Lower lobe of right lung (tissue), 2 donors: ENCODE measurements around the gene MAFG. TPM values are rescaled to one million over a fixed set of nuclear protein-coding genes. Genes with fewer than 3 reads are reported as not detected.

ENCODE experiments used
- ATAC-seq, 2 donors: fragments of 200-7000 bp; cut with Tn5 transposase; one replicate each; pipeline ENCODE4 v1.9.1; 2020 to 2022; ENCODE audit warnings: mild to moderate bottlenecking in 2 of 2, moderate library complexity in 2 of 2
- DNase-seq: peaks from one replicate; pipeline ENCODE4 v3.0.0-alpha.2; 2020
- H3K27ac ChIP-seq: fragments of 200-600 bp; one replicate; pipeline ENCODE4 v1.8.0; 2022
- H3K27me3 ChIP-seq: fragments of 200-600 bp; one replicate; pipeline ENCODE4 v1.8.0; 2022; ENCODE audit warnings: low read depth
- H3K36me3 ChIP-seq: fragments of 200-600 bp; one replicate; pipeline ENCODE4 v1.8.0; 2022; ENCODE audit warnings: mild to moderate bottlenecking
- H3K4me1 ChIP-seq: fragments of 200-600 bp; one replicate; pipeline ENCODE4 v1.8.0; 2022
- H3K4me3 ChIP-seq: fragments of 200-600 bp; one replicate; pipeline ENCODE4 v1.8.0; 2022; ENCODE audit warnings: mild to moderate bottlenecking
- H3K9me3 ChIP-seq: fragments of 200-600 bp; one replicate; pipeline ENCODE4 v1.8.0; 2022
- CTCF ChIP-seq: fragments of 200-600 bp; IDR thresholded peaks from one replicate; pipeline ENCODE4 v1.8.0; 2022; ENCODE audit warnings: antibody characterized with exemption, mild to moderate bottlenecking
- intact Hi-C: fragments of 100-400 bp; cut with DNase I; formaldehyde crosslinking; loops from one replicate; pipeline ENCODE4 v1.11.0; 2022
- total RNA-seq: library from RNA; stranded (reverse); fragmentation: NEBNext Ultra II Directional; extraction: Animal tissue kit (Norgen Biotek cat#: 25700); gene quantifications from one replicate; pipeline ENCODE4 v1.2.1, GENCODE V29; 2021
- donor health status: DM: no; HTN: yes; CAD: no; lungs with severe emphysema.

Gene MAFG
- total RNA-seq, 1 donor from 2014 or later: 30.7 TPM

DNA sequence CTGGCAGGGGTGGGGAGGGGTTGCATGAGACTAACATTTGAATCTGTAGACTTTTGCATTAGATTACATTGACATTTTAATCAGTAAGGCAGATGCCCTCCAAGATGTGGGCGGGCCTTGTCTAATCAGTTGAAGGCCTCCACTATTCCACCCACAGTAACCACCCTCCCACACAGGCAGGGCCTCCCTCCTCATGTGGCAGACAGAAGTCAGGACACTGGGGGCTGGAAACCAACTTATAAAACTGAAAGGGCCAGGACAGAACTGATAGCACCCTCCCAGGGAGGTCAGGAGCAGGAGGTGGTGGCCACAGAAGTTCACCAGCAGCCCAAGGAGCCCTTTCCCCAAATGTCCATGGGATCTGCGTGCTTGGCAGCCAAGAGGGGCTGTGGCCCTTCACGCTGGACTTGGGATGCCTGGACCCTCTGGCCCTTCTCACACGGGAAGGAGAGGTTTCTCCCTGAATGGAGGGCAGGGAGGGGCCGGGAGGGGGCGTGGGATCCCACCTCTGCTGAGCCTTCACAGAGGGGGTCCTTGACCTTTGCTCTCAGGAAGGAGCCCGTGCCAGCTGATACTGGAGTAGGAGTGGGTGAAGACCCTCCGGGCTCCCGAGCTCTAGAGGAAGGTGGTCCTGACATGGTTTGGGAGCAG is 4.9 kb upstream of the MAFG start:
- Histone ChIP-seq H3K4me3 (no peak overlapping the region), H3K36me3 (no peaks in the 10 kb centered on the region), H3K4me1 (peaks cover 11% of the 10 kb centered on the region), H3K27ac (no peak overlapping the region), H3K27me3 (peaks cover 17% of the 10 kb centered on the region), H3K9me3 (no peaks in the 10 kb centered on the region)
- ATAC-seq: no peak
- no peak for TF ChIP-seq CTCF
- intact Hi-C loops: no loop called here
- DNase-seq: no peak

- intact Hi-C loops: no loop called here
- Histone ChIP-seq H3K4me1 (peaks cover 11% of the 10 kb centered on the region), H3K27me3 (peaks cover 16% of the 10 kb centered on the region), H3K27ac (no peak overlapping the region), H3K4me3 (no peak overlapping the region), H3K9me3 (no peaks in the 10 kb centered on the region), H3K36me3 (no peaks in the 10 kb centered on the region)
- ATAC-seq: no peak
- no peak for TF ChIP-seq CTCF
- no peak for DNase-seq
Observed at GRCh38 chr17:81931557-81932332, 4.2 kb upstream of the MAFG start.

GRCh38 chr17:81931189-81931556 is 3.6 kb upstream of the MAFG start:
- DNase-seq (no peak), ATAC-seq (no peak)
- H3K4me3 ChIP-seq: no peak overlapping the region
- no peaks in the 10 kb centered on the region for H3K36me3 ChIP-seq
- no peaks in the 10 kb centered on the region for H3K9me3 ChIP-seq
- intact Hi-C loops: no loop called here
- TF ChIP-seq CTCF: no peak
- peaks cover 13% of the 10 kb centered on the region for H3K4me1 ChIP-seq
- peaks cover 13% of the 10 kb centered on the region for H3K27me3 ChIP-seq
- no peak overlapping the region for H3K27ac ChIP-seq

GRCh38 chr17:81930142-81931125 is 2.9 kb upstream of the MAFG start:
- no peak for ATAC-seq
- Histone ChIP-seq H3K4me1 (peaks cover 20% of the 10 kb centered on the region), H3K36me3 (no peaks in the 10 kb centered on the region), H3K9me3 (no peaks in the 10 kb centered on the region), H3K27ac (no peak overlapping the region), H3K27me3 (peaks cover 13% of the 10 kb centered on the region), H3K4me3 (no peak overlapping the region)
- intact Hi-C loops: no loop called here
- TF ChIP-seq CTCF: no peak
- DNase-seq: no peak
